Measurements from ENCODE around the gene PDGFRA.

DNA sequence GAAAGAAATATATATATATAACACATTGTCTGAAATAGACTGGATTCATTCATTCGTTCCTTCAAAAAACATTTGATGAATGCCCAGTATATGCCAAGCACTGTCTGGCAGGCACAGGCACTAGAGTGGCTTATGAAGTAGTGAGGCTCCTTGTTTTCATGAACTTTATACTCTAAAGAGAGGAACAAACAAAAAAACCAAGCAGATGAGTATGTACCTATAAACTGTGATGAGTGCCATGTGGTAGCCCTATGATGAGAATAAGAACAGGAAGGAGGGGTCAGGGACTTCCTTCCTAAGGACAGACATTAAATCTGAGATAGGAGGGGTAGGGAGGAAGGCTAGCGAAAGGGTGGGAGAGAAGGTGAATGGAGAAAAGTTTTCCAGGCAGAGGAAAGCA, 19.5 kb upstream of the PDGFRA start:
- TF ChIP-seq, protein P1, sequence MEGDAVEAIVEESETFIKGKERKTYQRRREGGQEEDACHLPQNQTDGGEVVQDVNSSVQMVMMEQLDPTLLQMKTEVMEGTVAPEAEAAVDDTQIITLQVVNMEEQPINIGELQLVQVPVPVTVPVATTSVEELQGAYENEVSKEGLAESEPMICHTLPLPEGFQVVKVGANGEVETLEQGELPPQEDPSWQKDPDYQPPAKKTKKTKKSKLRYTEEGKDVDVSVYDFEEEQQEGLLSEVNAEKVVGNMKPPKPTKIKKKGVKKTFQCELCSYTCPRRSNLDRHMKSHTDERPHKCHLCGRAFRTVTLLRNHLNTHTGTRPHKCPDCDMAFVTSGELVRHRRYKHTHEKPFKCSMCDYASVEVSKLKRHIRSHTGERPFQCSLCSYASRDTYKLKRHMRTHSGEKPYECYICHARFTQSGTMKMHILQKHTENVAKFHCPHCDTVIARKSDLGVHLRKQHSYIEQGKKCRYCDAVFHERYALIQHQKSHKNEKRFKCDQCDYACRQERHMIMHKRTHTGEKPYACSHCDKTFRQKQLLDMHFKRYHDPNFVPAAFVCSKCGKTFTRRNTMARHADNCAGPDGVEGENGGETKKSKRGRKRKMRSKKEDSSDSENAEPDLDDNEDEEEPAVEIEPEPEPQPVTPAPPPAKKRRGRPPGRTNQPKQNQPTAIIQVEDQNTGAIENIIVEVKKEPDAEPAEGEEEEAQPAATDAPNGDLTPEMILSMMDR (conservative IDR thresholded peaks at IDR 0.05 in 1 of 2, IDR thresholded peaks at IDR 0.05 in 1 of 2; ENCODE audit: low read depth in 1 of 2, low read length in 2 of 2) = no peak
- TF ChIP-seq EZH2 (IDR thresholded peaks at IDR 0.05; ENCODE audit: low read length, missing control alignments) = no peak
